Vagina (tissue), 2 donors: ENCODE data around the gene MCTP2.

Source experiments
- POLR2A ChIP-seq, 2 donors: fragments of 450-650 bp; IDR thresholded peaks; one replicate each; pipeline ENCODE4 v1.6.1; 2017; ENCODE audit warnings: antibody characterized with exemption in 2 of 2, mild to moderate bottlenecking in 2 of 2, moderate library complexity in 2 of 2
- TF ChIP-seq, protein P1 (sequence below), 3 experiments: fragments of 450-650 bp in 2 of 3; fragments of 200-600 bp in 1 of 3; sonication (generic) in 1 of 3; IDR thresholded peaks; one replicate each; pipeline ENCODE4 v1.5.1; 2017 to 2019; ENCODE audit warnings: antibody characterized with exemption in 3 of 3, mild to moderate bottlenecking in 2 of 3, moderate library complexity in 2 of 3

DNA sequence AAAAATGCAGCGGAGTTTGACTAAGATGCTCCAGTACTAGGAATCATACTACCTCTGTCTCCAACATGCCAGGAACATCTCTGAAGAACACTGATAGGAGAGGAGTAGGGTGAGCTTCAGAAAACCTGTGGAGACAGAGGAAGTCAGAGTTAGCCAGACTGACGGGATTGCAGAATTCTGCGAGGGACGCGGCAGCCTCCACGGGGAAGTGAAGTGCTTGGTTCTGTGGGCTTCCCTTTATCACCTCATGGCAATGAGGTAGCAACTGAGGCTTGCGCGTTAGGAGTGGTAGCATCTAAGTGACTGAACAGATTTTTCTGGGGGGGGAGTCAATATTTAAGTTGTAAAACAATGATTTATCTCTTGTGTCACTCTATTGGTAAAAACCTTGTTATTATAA, 226.3 kb downstream of the MCTP2 start:
- TF ChIP-seq, protein P1, sequence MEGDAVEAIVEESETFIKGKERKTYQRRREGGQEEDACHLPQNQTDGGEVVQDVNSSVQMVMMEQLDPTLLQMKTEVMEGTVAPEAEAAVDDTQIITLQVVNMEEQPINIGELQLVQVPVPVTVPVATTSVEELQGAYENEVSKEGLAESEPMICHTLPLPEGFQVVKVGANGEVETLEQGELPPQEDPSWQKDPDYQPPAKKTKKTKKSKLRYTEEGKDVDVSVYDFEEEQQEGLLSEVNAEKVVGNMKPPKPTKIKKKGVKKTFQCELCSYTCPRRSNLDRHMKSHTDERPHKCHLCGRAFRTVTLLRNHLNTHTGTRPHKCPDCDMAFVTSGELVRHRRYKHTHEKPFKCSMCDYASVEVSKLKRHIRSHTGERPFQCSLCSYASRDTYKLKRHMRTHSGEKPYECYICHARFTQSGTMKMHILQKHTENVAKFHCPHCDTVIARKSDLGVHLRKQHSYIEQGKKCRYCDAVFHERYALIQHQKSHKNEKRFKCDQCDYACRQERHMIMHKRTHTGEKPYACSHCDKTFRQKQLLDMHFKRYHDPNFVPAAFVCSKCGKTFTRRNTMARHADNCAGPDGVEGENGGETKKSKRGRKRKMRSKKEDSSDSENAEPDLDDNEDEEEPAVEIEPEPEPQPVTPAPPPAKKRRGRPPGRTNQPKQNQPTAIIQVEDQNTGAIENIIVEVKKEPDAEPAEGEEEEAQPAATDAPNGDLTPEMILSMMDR (IDR thresholded peaks at IDR 0.05) = no peak
- no peak for TF ChIP-seq POLR2A (IDR thresholded peaks at IDR 0.05)
